ENCODE results near the gene GALNT10. TPM values are rescaled to one million over a fixed set of nuclear protein-coding genes. Genes with fewer than 3 reads are reported as not detected.

Gene GALNT10
- total RNA-seq, 1 experiment from 2014 or later, result 27.8 TPM

DNA sequence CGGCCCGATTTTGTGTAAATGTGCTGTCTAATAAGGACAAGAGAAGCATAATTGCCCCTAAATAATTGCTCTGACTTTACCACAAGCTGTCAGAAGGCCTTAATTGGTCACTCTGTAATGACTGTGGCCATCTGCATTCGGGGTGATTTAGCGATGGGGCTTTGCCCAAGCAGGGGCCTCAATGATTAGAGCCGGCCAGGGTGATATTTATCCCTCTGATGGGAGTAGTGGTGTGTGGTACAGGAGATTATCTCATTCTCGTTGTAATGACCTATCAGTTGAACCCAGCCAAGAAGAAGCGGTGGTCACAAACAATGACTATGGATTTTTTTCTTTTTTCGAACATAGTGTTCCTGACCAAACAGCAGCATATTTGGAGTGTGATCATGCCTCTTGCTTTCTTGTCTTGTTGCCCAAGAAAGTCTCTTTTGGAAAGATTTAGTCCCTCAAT, 183.2 kb downstream of the GALNT10 start:
- H2AFZ ChIP-seq (ENCODE audit: low read depth, low read length, poor library complexity, severe bottlenecking), result no peak overlapping the region
- H3K4me1 ChIP-seq (ENCODE audit: control insufficient read depth in 1 of 2, insufficient read depth in 2 of 2, low read length in 2 of 2), result peaks cover 22 to 29% of the 10 kb centered on the region in 2 experiments
- BruUV-seq (replicated peaks), result no TSS peak
- ATAC-seq (no peak), DNase-seq (ENCODE audit: low read depth, low spot score) (no peak)
- H3K9me2 ChIP-seq (ENCODE audit: insufficient read depth), result no peaks in the 10 kb centered on the region
- H4K20me1 ChIP-seq (ENCODE audit: insufficient read depth), result no peaks in the 10 kb centered on the region
- H3K9me3 ChIP-seq (ENCODE audit: control insufficient read depth in 1 of 2, insufficient read depth in 1 of 2, low read depth in 1 of 2, low read length in 2 of 2), result no peaks in the 10 kb centered on the region
- no peaks in the 10 kb centered on the region for H3K36me3 ChIP-seq (ENCODE audit: control insufficient read depth in 1 of 2, insufficient read depth in 2 of 2, low read length in 2 of 2)
- H3K4me3 ChIP-seq (replicated peaks in 1 of 2; ENCODE audit: low read depth in 1 of 2, low read length in 2 of 2), result no peak overlapping the region
- ChIA-PET CTCF (no interaction called here), POLR2A (no interaction called here), RAD21 (ENCODE audit: low non-redundant PET in 1 of 2, low total read pairs in 2 of 2, uncharacterized antibody in 2 of 2, unreplicated experiment in 2 of 2) (no interaction called here)
- H3K27ac ChIP-seq (ENCODE audit: low read depth, low read length), result no peak overlapping the region
- H3K9ac ChIP-seq (ENCODE audit: low read length), result no peak overlapping the region
- TF ChIP-seq EZH2phosphoT487 (IDR thresholded peaks at IDR 0.05; ENCODE audit: borderline replicate concordance), result no peak
- no peak for TF ChIP-seq EZH2 (IDR thresholded peaks at IDR 0.05)
- TF ChIP-seq CBX3 (IDR thresholded peaks at IDR 0.05; ENCODE audit: low read depth), result no peak
- no peak for TF ChIP-seq SRF (IDR thresholded peaks at IDR 0.05; ENCODE audit: low read depth)
- no peak for TF ChIP-seq RAD21 (IDR thresholded peaks at IDR 0.05; ENCODE audit: low read depth)
- TF ChIP-seq ZNF274 (IDR thresholded peaks at IDR 0.05; ENCODE audit: low read depth, low read length), result no peak
- TF ChIP-seq TCF7L2 (IDR thresholded peaks at IDR 0.05; ENCODE audit: borderline replicate concordance, extremely low read depth, insufficient read depth, insufficient read length), result no peak
- TF ChIP-seq CTCF (IDR thresholded peaks at IDR 0.05 in 2 of 3, conservative IDR thresholded peaks at IDR 0.05 in 1 of 3; ENCODE audit: borderline replicate concordance in 1 of 3, insufficient read depth in 1 of 3, low read depth in 2 of 3, low read length in 2 of 3), result no peak
- TF ChIP-seq, protein P1, sequence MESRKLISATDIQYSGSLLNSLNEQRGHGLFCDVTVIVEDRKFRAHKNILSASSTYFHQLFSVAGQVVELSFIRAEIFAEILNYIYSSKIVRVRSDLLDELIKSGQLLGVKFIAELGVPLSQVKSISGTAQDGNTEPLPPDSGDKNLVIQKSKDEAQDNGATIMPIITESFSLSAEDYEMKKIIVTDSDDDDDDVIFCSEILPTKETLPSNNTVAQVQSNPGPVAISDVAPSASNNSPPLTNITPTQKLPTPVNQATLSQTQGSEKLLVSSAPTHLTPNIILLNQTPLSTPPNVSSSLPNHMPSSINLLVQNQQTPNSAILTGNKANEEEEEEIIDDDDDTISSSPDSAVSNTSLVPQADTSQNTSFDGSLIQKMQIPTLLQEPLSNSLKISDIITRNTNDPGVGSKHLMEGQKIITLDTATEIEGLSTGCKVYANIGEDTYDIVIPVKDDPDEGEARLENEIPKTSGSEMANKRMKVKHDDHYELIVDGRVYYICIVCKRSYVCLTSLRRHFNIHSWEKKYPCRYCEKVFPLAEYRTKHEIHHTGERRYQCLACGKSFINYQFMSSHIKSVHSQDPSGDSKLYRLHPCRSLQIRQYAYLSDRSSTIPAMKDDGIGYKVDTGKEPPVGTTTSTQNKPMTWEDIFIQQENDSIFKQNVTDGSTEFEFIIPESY (IDR thresholded peaks at IDR 0.05; ENCODE audit: extremely low read depth, insufficient replicate concordance, low read length), result no peak
- TF ChIP-seq YY1 (IDR thresholded peaks at IDR 0.05; ENCODE audit: extremely low read depth, insufficient replicate concordance, low read depth, low read length), result no peak
- no peak for TF ChIP-seq EGR1 (IDR thresholded peaks at IDR 0.05; ENCODE audit: low read depth)
- TF ChIP-seq ELF1 (IDR thresholded peaks at IDR 0.05; ENCODE audit: borderline replicate concordance, low read depth), result no peak
- intact Hi-C loops (cut with micrococcal nuclease), result no loop called here
- no peak overlapping the region for H3K4me2 ChIP-seq (ENCODE audit: low read length)
- no peaks in the 10 kb centered on the region for H3K27me3 ChIP-seq (ENCODE audit: insufficient read depth, low read length)
- H3K79me2 ChIP-seq (ENCODE audit: insufficient read depth, low read length), result no peaks in the 10 kb centered on the region

Measured in HCT116 (cell line).